ENCODE data around the gene ZNF407. TPM values are rescaled to one million over a fixed set of nuclear protein-coding genes. Genes with fewer than 3 reads are reported as not detected.

ZNF407 gene
- total and polyA plus RNA-seq, 2 of the 13 experiments (the other 11 are each of a cell fraction or from before 2014, with no cell fraction given): 2.3 to 8.7 TPM

GRCh38 chr18:75090336-75090735, 492.7 kb downstream of the ZNF407 start:
- Histone ChIP-seq H3K27me3 (ENCODE audit: control insufficient read depth in 1 of 2, insufficient read depth in 2 of 2, low read length in 2 of 2) (peaks cover 0 to 22% of the 10 kb centered on the region in 2 experiments; a peak in 2 of 5 replicates), H3K9ac (ENCODE audit: insufficient read depth, low read depth, low read length) (no peak overlapping the region), H3K36me3 (replicated peaks in 1 of 2; ENCODE audit: control insufficient read depth in 1 of 2, insufficient read depth in 2 of 2, low read length in 2 of 2) (no peaks in the 10 kb centered on the region), H3K4me1 (ENCODE audit: insufficient read depth, low read length) (0 out of 2 replicates have a peak, but pooled peaks cover 5% of the 10 kb centered on the region), H3K9me3 (ENCODE audit: low read length) (no peaks in the 10 kb centered on the region), H3K4me3 (replicated peaks in 1 of 3; ENCODE audit: insufficient read depth in 1 of 3, low read depth in 2 of 3, low read length in 3 of 3) (no peak overlapping the region), H3K27ac (ENCODE audit: extremely low read length, insufficient read depth, low read length) (no peak overlapping the region), H4K20me1 (ENCODE audit: insufficient read depth, low read length) (no peaks in the 10 kb centered on the region), H2AFZ (ENCODE audit: low read length) (no peak overlapping the region), H3K4me2 (ENCODE audit: low read depth, low read length) (no peak overlapping the region), H3K79me2 (ENCODE audit: insufficient read depth, low read length) (no peaks in the 10 kb centered on the region)
- ChIA-PET CTCF (ENCODE audit: low intra/inter-chr PET ratio, low total read pairs) (no interaction called here), POLR2A (no interaction called here)
- ATAC-seq (no peak), DNase-seq (ENCODE audit: low spot score) (no peak), FAIRE-seq (no peak)
- 73% methylated on average over 9 of the region's 22 CpGs for WGBS (ENCODE audit: low lambda C conversion rate)
- no TSS peak for BruUV-seq (replicated peaks)
- in situ Hi-C loops (cut with HindIII; ENCODE audit: extremely low pct_ligation_motif_present, low pct_unique_long_range_greater_than_20kb) (no loop called here), intact Hi-C loops (cut with micrococcal nuclease; ENCODE audit: unreplicated experiment) (no loop called here)
- TF ChIP-seq ZNF577 (CRISPR knock-in tag; IDR thresholded peaks at IDR 0.05; ENCODE audit: borderline replicate concordance, low read depth): no peak
- no peak for TF ChIP-seq ZNF207 (IDR thresholded peaks at IDR 0.05; ENCODE audit: borderline replicate concordance)
- TF ChIP-seq HMG20B (CRISPR knock-in tag; conservative IDR thresholded peaks at IDR 0.05): no peak
- no peak for TF ChIP-seq PRMT3 (CRISPR knock-in tag; IDR thresholded peaks at IDR 0.05; ENCODE audit: borderline replicate concordance, low read depth)
- no peak for TF ChIP-seq GRHL1 (CRISPR knock-in tag; conservative IDR thresholded peaks at IDR 0.05)
- TF ChIP-seq HHEX (CRISPR knock-in tag; IDR thresholded peaks at IDR 0.05): no peak
- no peak for TF ChIP-seq SIX1 (CRISPR knock-in tag; IDR thresholded peaks at IDR 0.05; ENCODE audit: borderline replicate concordance)
- no peak for TF ChIP-seq MED8 (CRISPR knock-in tag; IDR thresholded peaks at IDR 0.05; ENCODE audit: insufficient replicate concordance)
- TF ChIP-seq HMGXB3 (CRISPR knock-in tag; IDR thresholded peaks at IDR 0.05; ENCODE audit: borderline replicate concordance): no peak
- TF ChIP-seq ZNF614 (CRISPR knock-in tag; IDR thresholded peaks at IDR 0.05; ENCODE audit: borderline replicate concordance): no peak
